GM19240 (cell line): ENCODE measurements around the gene ASPG.
A peak's percentile ranks its signal among the peaks of the same experiment; 100 is the strongest.

Experiments used
- DNase-seq: peaks from one replicate; pipeline ENCODE4 v3.0.0; 2011; ENCODE audit warnings: low spot score; ENCODE audit not compliant: insufficient read length

ASPG gene

DNA sequence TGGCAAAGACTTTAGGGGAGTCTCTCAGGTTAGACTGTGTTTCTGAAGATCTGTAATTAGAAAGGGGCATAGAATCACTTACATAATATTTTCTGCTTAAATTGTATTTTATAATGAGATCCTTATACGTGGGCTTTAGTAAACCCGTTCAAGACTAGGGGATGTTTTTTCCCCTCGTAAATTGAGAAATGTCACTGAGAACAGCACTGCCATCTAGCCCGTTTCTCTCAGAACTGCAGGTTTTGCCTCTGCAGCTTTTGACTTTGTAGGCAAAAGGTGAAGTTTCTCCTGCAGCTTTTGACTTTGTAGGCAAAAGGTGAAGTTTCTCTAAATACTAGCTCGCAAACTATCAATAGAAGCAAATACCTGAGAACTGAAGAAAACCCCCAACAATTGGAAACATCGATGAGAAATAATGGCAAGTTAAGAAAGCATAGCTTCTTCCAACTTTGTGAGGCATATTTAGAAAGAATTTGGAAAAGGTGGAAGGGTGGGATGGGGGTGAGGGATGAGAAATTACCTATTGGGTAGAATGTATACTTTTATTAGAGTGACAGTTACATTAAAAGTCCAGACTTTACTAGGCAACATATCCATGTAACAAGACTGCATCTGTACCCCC lies 9.9 kb upstream of the ASPG start:
- DNase-seq, result no peak

DNA sequence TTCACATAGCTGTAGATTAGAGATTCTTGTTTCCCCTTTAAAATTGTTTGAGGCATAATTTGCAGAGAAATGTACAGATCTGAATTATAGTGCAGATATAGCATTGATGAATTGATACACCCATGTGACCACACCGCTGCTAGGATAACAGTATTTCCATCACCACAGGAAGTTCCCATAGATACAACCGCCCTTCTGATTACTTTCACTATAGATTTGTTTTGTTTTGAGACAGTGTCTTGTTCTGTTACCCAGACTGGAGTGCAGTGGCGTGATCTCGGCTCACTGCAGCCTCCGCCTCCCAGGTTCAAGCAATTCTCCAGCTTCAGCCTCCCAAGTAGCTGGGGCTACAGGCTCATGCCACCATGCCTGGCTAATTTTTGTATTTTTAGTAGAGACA lies 8.8 kb upstream of the ASPG start:
- no peak for DNase-seq

GRCh38 chr14:104078031-104078455 lies 7.5 kb upstream of the ASPG start:
- peak; percentile 99 for DNase-seq

DNA sequence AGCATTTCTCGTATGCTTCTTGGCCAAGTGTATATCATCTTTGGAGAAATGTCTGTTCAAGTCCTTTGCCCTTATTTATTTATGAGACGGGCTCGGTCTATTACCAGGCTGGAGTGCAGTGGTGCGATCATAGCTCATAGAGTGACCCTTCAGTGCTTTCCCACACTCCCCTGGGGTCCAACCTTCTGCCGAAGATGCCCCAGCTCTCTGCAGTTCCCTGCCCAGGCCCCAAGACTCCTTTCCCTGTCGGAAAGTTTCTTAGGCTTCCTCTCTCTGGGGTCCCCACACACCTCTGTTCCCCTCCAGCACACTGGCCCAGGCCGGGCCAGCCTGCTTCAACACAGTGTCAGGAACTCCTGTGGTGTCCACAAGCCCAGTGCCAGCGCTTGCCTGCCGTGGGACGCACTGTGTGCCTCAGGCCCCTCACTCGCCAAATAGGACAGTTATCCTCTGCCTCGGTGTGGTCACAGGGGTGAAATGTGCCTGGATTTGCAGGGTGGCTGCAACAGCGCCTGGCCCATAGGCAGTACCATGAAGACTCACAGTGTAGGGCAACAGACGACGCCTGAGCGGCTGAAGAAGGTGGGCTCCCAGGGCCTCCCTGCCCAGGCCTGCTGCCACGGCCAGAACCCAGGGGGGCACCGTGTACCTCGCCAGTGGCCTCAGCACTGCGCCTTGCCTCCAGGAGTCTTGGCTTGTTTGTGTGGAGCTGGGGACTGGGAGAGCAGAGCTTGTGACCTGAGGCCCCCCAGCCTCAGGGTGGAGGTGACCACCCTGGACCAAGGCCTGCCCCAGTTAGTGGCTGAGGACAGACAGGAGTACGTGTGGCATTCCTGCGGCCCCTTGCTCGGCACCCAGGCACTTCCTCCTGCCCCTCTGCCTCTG lies 4.9 kb upstream of the ASPG start:
- no peak for DNase-seq

GRCh38 chr14:104081261-104081835 lies 4.2 kb upstream of the ASPG start:
- no peak for DNase-seq

- DNase-seq, result no peak
Observed at GRCh38 chr14:104081951-104082464, 3.5 kb upstream of the ASPG start.

- no peak for DNase-seq
Observed at GRCh38 chr14:104082807-104083206, 2.7 kb upstream of the ASPG start.

GRCh38 chr14:104084251-104085002 lies 1.1 kb upstream of the ASPG start:
- DNase-seq, result no peak

GRCh38 chr14:104085889-104086201 lies 345 bp downstream of the ASPG start:
- DNase-seq, result no peak

DNA sequence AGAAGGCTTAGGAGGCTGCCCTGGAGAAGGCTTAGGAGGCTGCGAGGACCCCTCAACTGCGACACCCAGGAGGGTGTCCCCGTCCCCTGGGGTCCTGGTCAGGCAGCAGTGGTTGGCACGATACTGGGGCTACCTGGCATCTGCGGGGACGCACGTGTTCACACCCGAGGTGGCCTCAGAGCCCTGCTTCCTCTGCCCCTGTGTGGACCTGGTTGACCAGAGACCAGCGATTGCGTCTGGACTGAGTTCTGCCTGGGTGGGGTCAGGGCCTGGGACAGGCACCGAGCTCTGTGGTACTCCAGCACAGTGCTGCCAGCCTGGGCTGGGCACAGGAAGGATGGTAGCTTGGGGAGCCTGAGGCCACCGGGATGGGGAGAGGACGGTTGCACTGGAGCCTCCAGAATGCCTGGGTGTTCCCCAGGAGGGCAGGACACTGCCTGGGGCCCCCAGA lies 735 bp downstream of the ASPG start:
- DNase-seq, result no peak

DNA sequence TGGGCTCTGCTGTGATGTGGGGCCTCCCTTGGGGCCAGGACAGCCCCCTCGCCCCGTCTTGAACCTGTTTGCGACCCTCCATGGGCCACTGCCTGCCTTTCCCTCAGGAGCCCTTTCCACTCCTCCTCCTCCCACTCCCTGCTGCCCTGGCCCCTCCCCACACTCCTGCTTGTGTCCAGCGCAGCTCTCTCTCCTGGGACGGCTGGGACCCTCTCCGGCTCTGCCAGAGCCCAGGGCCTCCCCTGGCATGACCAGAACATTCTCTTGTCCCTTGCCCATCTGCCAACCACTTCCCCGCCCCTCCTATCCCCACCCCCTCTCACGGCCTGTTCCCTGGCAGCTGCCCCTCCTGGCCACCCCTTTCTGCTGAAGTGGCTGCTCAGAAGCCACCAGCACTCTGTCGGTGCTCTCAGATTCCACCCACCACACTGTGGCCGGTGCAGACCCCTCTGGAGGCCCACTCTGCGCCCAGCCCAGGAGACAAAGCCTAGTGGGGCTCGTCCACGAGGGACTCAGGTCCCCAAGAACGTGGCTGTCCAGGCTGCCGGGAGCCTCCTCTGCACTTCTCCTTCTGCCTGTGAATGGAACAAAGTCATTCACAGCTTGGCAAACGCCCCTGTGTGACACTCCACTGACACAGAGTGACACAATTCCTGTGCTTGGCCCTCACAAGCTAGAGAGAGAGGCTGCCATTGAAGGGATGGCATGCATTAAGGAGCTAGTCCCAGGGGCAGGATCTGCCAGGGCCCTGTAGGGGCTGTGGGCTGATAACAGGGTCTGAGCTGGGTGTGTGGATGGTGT lies 1.4 kb downstream of the ASPG start:
- no peak for DNase-seq

DNA sequence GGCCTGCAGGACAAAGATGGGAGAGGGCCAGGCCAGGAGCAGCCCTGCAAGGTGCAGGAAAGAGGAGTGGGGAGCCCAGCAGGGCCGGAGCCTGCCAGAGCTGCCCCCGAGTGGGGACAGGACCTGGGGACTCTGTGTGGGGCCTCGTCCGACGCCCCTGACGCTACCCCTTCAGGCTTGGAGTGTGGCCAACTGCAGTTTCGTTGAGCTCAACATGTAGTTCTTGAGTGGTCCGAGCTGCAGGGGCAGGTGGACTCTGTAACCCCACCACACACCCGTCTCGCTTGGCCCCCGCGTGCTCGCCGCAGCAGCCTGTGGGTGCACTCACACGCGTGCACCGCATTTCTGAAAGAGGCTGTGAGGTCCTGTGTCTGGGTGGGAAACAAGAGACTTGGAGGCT lies 2.0 kb downstream of the ASPG start:
- DNase-seq, result no peak

- DNase-seq, result no peak
Observed at GRCh38 chr14:104087981-104088850, 2.7 kb downstream of the ASPG start.

GRCh38 chr14:104090071-104090748 lies 4.7 kb downstream of the ASPG start:
- DNase-seq, result no peak

DNA sequence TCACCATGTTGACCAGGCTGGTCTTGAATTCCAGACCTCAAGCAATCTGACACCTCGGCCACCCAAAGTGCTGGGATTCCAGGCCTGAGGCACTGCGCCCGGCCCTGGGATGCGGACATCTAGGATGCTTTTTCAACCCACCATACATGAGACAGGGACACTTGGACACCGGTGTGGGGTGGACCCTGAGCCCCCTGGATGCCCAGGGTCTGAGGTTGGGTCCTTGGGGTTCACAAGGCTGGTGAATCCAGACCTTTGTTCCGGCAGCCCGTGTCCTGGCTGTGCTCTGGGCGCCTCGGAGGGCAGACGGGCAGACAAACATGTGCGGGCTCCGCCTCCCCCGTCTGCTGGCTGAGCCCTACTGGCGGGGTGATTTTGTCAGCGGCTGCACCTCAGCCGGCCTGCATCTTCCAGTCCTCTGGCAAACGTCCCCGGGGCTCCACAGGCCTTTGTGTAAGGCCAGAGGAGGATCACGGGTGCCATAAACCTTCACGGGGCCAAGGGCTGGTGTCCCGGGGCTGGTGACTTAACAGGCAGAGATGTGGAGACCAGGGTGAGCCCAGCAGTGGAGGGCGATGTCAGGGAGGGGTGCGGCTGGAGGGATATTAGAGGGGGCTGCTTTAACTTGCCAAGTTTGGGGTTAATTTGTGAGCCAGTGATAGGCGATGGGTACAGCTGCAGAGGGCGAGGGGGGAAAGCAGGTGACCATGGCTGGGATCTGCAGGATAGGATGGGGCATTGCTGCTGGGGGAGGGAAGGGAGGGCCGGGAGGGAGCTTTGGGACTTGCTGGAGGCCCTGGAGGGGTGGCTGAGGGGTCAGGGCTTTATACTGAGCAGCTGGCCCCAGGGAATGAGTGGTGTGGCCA lies 5.8 kb downstream of the ASPG start:
- DNase-seq, result no peak

DNA sequence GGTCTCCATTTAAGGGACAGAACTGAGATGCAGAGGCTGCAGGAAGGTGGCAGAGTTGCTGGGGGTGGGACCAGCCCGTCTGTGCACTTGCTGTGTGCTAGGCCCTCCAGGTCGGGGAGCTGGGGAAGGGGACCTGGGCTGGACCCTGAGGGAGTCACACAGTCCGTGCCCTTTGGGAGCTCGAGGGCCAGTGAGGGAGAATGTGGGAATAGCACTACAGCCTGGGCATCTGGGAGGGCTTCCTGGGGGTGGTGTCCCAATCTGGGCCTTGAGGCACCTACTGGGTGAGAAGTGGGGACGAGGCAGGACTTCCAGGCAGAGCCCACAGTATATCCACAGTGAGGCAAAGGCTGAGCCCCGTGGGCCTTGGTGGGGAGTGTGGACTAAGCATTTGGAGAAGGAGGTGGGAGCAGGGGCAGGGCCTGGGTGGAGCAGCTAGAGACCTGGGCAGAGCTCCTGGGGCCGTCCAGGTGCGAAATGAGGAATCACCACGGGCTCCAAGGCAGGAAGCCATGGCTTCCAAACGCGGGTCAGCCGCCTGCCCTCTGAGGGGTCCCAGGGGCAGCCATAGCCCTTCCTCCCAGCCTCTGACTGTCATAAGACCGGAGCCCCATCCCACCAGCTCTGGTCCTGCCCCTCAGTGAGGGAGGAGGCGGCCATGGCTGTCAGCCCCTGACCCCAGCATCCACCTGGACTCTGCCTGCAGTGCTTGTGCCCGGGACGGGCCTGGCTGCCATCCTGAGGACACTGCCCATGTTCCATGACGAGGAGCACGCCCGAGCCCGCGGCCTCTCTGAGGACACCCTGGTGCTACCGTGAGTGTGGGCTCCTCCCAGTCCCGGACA lies 6.6 kb downstream of the ASPG start:
- DNase-seq, result no peak

DNA sequence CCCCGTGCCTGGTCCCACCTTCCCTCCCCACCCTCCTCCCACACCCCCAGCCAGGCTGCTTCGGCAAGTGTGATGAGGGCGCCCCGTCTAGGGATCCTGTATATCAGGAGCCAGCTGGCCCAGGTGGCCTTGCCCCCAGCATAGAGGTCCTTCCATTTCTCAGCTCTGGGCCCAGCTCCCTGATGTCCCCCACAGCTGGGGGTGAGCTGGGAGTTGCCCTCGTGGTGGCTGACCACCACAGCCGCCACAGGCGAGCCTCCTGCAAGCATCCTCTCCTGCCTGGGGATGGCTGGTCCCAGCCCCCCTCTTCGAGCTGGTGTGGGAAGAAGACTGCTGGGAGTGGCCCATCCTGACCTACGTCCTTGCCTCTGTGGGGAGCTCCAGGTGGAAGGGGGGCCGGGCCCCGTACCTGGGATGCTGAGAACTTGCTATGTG lies 7.4 kb downstream of the ASPG start:
- no peak for DNase-seq
